H9 (cell line): Measurements from ENCODE around the gene OR11L1. TPM values are rescaled to one million over a fixed set of nuclear protein-coding genes. Genes with fewer than 3 reads are reported as not detected.

ENCODE experiments used
- DNase-seq: peaks from one replicate; pipeline ENCODE4 v3.0.0-alpha.2; 2017
- H2AFZ ChIP-seq: one replicate; pipeline ENCODE4 v1.6.1; 2013; ENCODE audit warnings: mild to moderate bottlenecking, low read length, control low read depth, moderate library complexity
- H2AK5ac ChIP-seq: 2 replicates; pipeline ENCODE4 v1.6.1; 2013; ENCODE audit warnings: low read length, control low read depth, mixed read lengths; ENCODE audit not compliant: insufficient read length
- H2BK120ac ChIP-seq: one replicate; pipeline ENCODE4 v1.6.1; 2013; ENCODE audit warnings: low read depth, mild to moderate bottlenecking, low read length, control low read depth, inconsistent platforms; ENCODE audit not compliant: poor library complexity, severe bottlenecking
- H2BK12ac ChIP-seq: 2 replicates; pipeline ENCODE4 v1.6.1; 2013; ENCODE audit warnings: low read length, control low read depth, mixed read lengths, low read depth; ENCODE audit not compliant: insufficient read length
- H2BK15ac ChIP-seq: 2 replicates; pipeline ENCODE4 v1.6.1; 2013; ENCODE audit warnings: low read depth, low read length, control low read depth
- H2BK20ac ChIP-seq: one replicate; pipeline ENCODE4 v1.6.1; 2013; ENCODE audit warnings: low read depth, mild to moderate bottlenecking, low read length, control low read depth, inconsistent platforms; ENCODE audit not compliant: poor library complexity, severe bottlenecking
- H2BK5ac ChIP-seq: 2 replicates; pipeline ENCODE4 v1.6.1; 2013; ENCODE audit warnings: low read length, control low read depth, mixed read lengths; ENCODE audit not compliant: insufficient read length
- H3K14ac ChIP-seq: 2 replicates; pipeline ENCODE4 v1.6.1; 2013; ENCODE audit warnings: low read length, control low read depth; ENCODE audit not compliant: insufficient read depth
- H3K18ac ChIP-seq: 2 replicates; pipeline ENCODE4 v1.6.1; 2013; ENCODE audit warnings: low read depth, mild to moderate bottlenecking, mixed read lengths, low read length, control low read depth; ENCODE audit not compliant: insufficient read length
- H3K23ac ChIP-seq: 2 replicates; pipeline ENCODE4 v1.6.1; 2013; ENCODE audit warnings: low read length, control low read depth, mixed read lengths, low read depth; ENCODE audit not compliant: insufficient read length
- H3K23me2 ChIP-seq: 2 replicates; pipeline ENCODE4 v1.6.1; 2013; ENCODE audit warnings: low read depth, mild to moderate bottlenecking, mixed read lengths, low read length, control low read depth; ENCODE audit not compliant: insufficient read length, poor library complexity, severe bottlenecking
- H3K27ac ChIP-seq: 2 replicates; pipeline ENCODE4 v1.5.1; 2013; ENCODE audit warnings: low read length, control low read depth, mixed read lengths, low read depth; ENCODE audit not compliant: insufficient read length
- H3K27me3 ChIP-seq: 2 replicates; pipeline ENCODE4 v1.6.1; 2013; ENCODE audit warnings: low read length, control low read depth, inconsistent platforms; ENCODE audit not compliant: insufficient read depth
- H3K4ac ChIP-seq: 2 replicates; pipeline ENCODE4 v1.6.1; 2013; ENCODE audit warnings: low read depth, mild to moderate bottlenecking, control low read depth, inconsistent platforms, low read length, moderate library complexity
- H3K4me1 ChIP-seq: 2 replicates; pipeline ENCODE4 v1.6.1; 2013; ENCODE audit warnings: low read length, control low read depth, inconsistent platforms; ENCODE audit not compliant: insufficient read depth
- H3K4me2 ChIP-seq: 2 replicates; pipeline ENCODE4 v1.6.1; 2013; ENCODE audit warnings: low read length, control low read depth, mixed read lengths; ENCODE audit not compliant: insufficient read length, insufficient read depth
- H3K56ac ChIP-seq: 2 replicates; pipeline ENCODE4 v1.6.1; 2013; ENCODE audit warnings: low read depth, mild to moderate bottlenecking, mixed read lengths, low read length, control low read depth; ENCODE audit not compliant: insufficient read length
- H3K79me1 ChIP-seq: 2 replicates; pipeline ENCODE4 v1.6.1; 2013; ENCODE audit warnings: low read depth, mild to moderate bottlenecking, moderate library complexity, low read length, control low read depth, inconsistent platforms; ENCODE audit not compliant: insufficient read depth, poor library complexity, severe bottlenecking
- H3K79me2 ChIP-seq: 2 replicates; pipeline ENCODE4 v1.6.1; 2013; ENCODE audit warnings: low read length, control low read depth, inconsistent platforms; ENCODE audit not compliant: insufficient read depth
- H3K9ac ChIP-seq: 2 replicates; pipeline ENCODE4 v1.6.1; 2013; ENCODE audit warnings: low read length, control low read depth, mixed read lengths; ENCODE audit not compliant: insufficient read length; ENCODE audit errors: extremely low read depth
- H3K9me3 ChIP-seq: one replicate; pipeline ENCODE4 v1.6.1; 2013; ENCODE audit warnings: low read depth, low read length, inconsistent platforms; ENCODE audit not compliant: control insufficient read depth
- H3T11ph ChIP-seq: one replicate; pipeline ENCODE4 v1.6.1; 2013; ENCODE audit warnings: mild to moderate bottlenecking, low read length, control low read depth, inconsistent platforms
- H4K20me1 ChIP-seq: one replicate; pipeline ENCODE4 v1.6.1; 2013; ENCODE audit not compliant: control insufficient read depth, insufficient read length, insufficient read depth
- H4K5ac ChIP-seq: 2 replicates; pipeline ENCODE4 v1.6.1; 2013; ENCODE audit warnings: low read depth, mild to moderate bottlenecking, mixed read lengths, low read length, control low read depth; ENCODE audit not compliant: insufficient read length
- H4K8ac ChIP-seq: replicated peaks from 2 replicates; pipeline ENCODE4 v1.6.1; 2013; ENCODE audit warnings: low read length, control low read depth, mixed read lengths, low read depth; ENCODE audit not compliant: insufficient read length
- H4K91ac ChIP-seq: 2 replicates; pipeline ENCODE4 v1.6.1; 2013; ENCODE audit warnings: low read depth, mild to moderate bottlenecking, moderate library complexity, mixed read lengths, low read length, control low read depth; ENCODE audit not compliant: insufficient read length
- H3K27ac Mint-ChIP-seq, 3 experiments: 2 replicates in 2 of 3; 3 replicates in 1 of 3; pipeline ENCODE4 v1.8.0; 2020 to 2021; ENCODE audit warnings: mixed read lengths in 3 of 3, mild to moderate bottlenecking in 1 of 3, moderate library complexity in 1 of 3
- H3K27me3 Mint-ChIP-seq: 2 replicates; pipeline ENCODE4 v1.8.0; 2021; ENCODE audit warnings: low read depth, mild to moderate bottlenecking, moderate library complexity, mixed read lengths
- H3K36me3 Mint-ChIP-seq, 3 experiments: 2 replicates in 2 of 3; 3 replicates in 1 of 3; pipeline ENCODE4 v1.8.0; 2020 to 2021; ENCODE audit warnings: low read depth in 3 of 3, mixed read lengths in 3 of 3; ENCODE audit not compliant: insufficient read depth in 1 of 3
- H3K4me1 Mint-ChIP-seq, 2 experiments: 2 replicates each; pipeline ENCODE4 v1.8.0; 2020; ENCODE audit warnings: mixed read lengths in 2 of 2
- H3K4me3 Mint-ChIP-seq, 2 experiments: 2 replicates in 1 of 2; 3 replicates in 1 of 2; pipeline ENCODE4 v1.8.0; 2020 to 2021; ENCODE audit warnings: mild to moderate bottlenecking in 2 of 2, mixed read lengths in 2 of 2, moderate library complexity in 1 of 2
- H3K9me3 Mint-ChIP-seq, 2 experiments: 2 replicates in 1 of 2; 3 replicates in 1 of 2; pipeline ENCODE4 v1.8.0; 2020; ENCODE audit warnings: mild to moderate bottlenecking in 2 of 2, mixed read lengths in 2 of 2, moderate library complexity in 1 of 2
- CTCF ChIP-seq: fragments of 200-600 bp; sonication (generic); conservative IDR thresholded peaks from 3 replicates; pipeline ENCODE4 v1.8.0; 2021; ENCODE audit warnings: antibody characterized with exemption, mild to moderate bottlenecking
- WGBS: extraction: QIAGEN DNeasy Blood & Tissue Kit; methylation state at CpG from one replicate; pipeline ENCODE4 v1.1.7; 2013; ENCODE audit warnings: missing lambda C conversion rate, low lambda C conversion rate, mixed read lengths; ENCODE audit not compliant: insufficient read length; ENCODE audit errors: extremely low coverage; 5-methylcytosine and 5-hydroxymethylcytosine counted together
- total RNA-seq: library from RNA; stranded (reverse); gene quantifications from 2 replicates; pipeline ENCODE4 v1.2.1, GENCODE V29; 2021

Gene OR11L1
- total RNA-seq, 1 experiment from 2014 or later, result not detected

GRCh38 chr1:247845011-247845692 lies 3.5 kb upstream of the OR11L1 start:
- H3K4ac ChIP-seq, result no peak overlapping the region
- no peak overlapping the region for H3K9ac ChIP-seq
- H3K56ac ChIP-seq, result no peak overlapping the region
- no peak overlapping the region for H3K27ac ChIP-seq
- no peak overlapping the region for H2AFZ ChIP-seq
- no peak overlapping the region for H4K8ac ChIP-seq
- H3K4me1 Mint-ChIP-seq, result 0 out of 4 replicates have a peak, but pooled peaks cover 0 to 2% of the 10 kb centered on the region in 2 experiments
- no peaks in the 10 kb centered on the region for H3K27me3 Mint-ChIP-seq
- H3K79me1 ChIP-seq, result no peaks in the 10 kb centered on the region
- no peaks in the 10 kb centered on the region for H3K4me1 ChIP-seq
- no peaks in the 10 kb centered on the region for H3K27me3 ChIP-seq
- peaks cover 22 to 27% of the 10 kb centered on the region in 2 experiments for H3K9me3 Mint-ChIP-seq
- no peak overlapping the region for H2BK5ac ChIP-seq
- H3K36me3 Mint-ChIP-seq, result peaks cover 0 to 2% (median 0%) of the 10 kb centered on the region in 3 experiments; a peak in 2 of 7 replicates
- no peak for TF ChIP-seq CTCF
- no peak overlapping the region for H2BK12ac ChIP-seq
- no peak overlapping the region for H3K14ac ChIP-seq
- no peak overlapping the region for H3K4me3 Mint-ChIP-seq
- H4K5ac ChIP-seq, result no peak overlapping the region
- peaks cover 19% of the 10 kb centered on the region for H3K9me3 ChIP-seq
- WGBS, result no CpG with 5 or more reads among the region's 12 CpGs
- no peak overlapping the region for H3K23ac ChIP-seq
- no peaks in the 10 kb centered on the region for H4K20me1 ChIP-seq
- no peak overlapping the region for H2AK5ac ChIP-seq
- no peak overlapping the region for H2BK20ac ChIP-seq
- DNase-seq, result no peak
- H2BK120ac ChIP-seq, result no peak overlapping the region
- H3K79me2 ChIP-seq, result no peaks in the 10 kb centered on the region
- no peak overlapping the region for H4K91ac ChIP-seq
- no peak overlapping the region for H3T11ph ChIP-seq
- no peak overlapping the region for H3K4me2 ChIP-seq
- no peak overlapping the region for H3K18ac ChIP-seq
- H3K23me2 ChIP-seq, result no peaks in the 10 kb centered on the region
- no peak overlapping the region for H2BK15ac ChIP-seq
- no peak overlapping the region for H3K27ac Mint-ChIP-seq
